Measurements from ENCODE around the gene GPR151.

- TF ChIP-seq, protein P1, sequence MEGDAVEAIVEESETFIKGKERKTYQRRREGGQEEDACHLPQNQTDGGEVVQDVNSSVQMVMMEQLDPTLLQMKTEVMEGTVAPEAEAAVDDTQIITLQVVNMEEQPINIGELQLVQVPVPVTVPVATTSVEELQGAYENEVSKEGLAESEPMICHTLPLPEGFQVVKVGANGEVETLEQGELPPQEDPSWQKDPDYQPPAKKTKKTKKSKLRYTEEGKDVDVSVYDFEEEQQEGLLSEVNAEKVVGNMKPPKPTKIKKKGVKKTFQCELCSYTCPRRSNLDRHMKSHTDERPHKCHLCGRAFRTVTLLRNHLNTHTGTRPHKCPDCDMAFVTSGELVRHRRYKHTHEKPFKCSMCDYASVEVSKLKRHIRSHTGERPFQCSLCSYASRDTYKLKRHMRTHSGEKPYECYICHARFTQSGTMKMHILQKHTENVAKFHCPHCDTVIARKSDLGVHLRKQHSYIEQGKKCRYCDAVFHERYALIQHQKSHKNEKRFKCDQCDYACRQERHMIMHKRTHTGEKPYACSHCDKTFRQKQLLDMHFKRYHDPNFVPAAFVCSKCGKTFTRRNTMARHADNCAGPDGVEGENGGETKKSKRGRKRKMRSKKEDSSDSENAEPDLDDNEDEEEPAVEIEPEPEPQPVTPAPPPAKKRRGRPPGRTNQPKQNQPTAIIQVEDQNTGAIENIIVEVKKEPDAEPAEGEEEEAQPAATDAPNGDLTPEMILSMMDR (IDR thresholded peaks at IDR 0.05; ENCODE audit: low read depth, low read length, poor library complexity, severe bottlenecking) = no peak
- no peak for TF ChIP-seq EZH2phosphoT487 (IDR thresholded peaks at IDR 0.05; ENCODE audit: borderline replicate concordance, low read length)
These were observed 5.3 kb downstream of the GPR151 start for GRCh38 chr5:146510559-146511125.

All from DOHH2 (cell line).